ENCODE data around the gene DSC1. TPM values are rescaled to one million over a fixed set of nuclear protein-coding genes. Genes with fewer than 3 reads are reported as not detected.

Gene DSC1
- total RNA-seq, 3 donors from 2014 or later: 0.07 TPM; not detected in 2

GRCh38 chr18:31102941-31103340, 59.7 kb downstream of the DSC1 start:
- H3K9me3 ChIP-seq: no peaks in the 10 kb centered on the region
- intact Hi-C loops (cut with DNase I, micrococcal nuclease): loop anchor here in 1 of 2 donors (5.0 kb wide), 1 partner anchor 99 kb away; no protein-coding TSS in a partner anchor

DNA sequence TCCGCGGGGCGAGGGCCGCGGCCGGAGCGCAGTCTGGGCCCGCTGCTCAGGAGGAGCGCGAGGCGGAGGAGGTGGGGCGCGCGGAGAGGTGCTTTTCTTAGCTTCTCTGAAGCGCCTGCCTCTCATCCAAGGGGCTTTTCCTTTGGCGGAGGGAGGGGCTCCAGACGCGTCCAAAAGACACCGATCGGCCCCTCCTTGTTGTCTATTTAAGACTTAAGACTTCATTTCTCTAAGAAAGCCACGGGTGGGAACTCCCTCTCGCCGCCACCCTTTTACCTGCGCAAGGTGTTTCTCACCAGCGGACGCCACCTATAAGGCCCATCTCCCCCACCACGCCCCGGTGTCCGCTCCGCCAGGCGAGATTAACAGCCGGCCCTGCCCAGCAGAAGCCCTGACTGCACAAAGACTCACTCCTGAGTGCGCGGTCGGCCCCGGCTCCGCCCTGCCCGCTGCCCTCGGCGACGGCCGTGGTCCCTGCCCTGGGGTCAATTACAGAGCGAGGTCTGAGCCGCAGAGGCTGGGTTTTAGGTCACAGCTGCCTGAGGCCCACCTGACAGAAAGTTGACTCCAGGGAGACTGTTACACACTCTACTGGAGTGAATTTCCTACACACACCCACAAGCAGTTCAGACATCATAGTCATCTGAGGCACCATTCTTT, 60.5 kb downstream of the DSC1 start, which contains the start of gene DSC2:
Gene DSC2 (minus strand): TSS at position 397 of the 660 bp plus-strand sequence. CDS start 450 bp downstream, outside the sequence.
- peak; percentile 75 for ATAC-seq
- peak within 1 kb of the TSS; percentile 66 for H3K4me3 ChIP-seq
- peak; percentile 88 to 91 (median 89) for DNase-seq
- no peak for TF ChIP-seq CTCF (IDR thresholded peaks at IDR 0.05)
- no peaks in the 10 kb centered on the region for H3K36me3 ChIP-seq (ENCODE audit: low read depth)
- no peaks in the 10 kb centered on the region for H3K9me3 ChIP-seq
- H3K4me1 ChIP-seq (ENCODE audit: low read depth): peaks cover 11% of the 10 kb centered on the region
- intact Hi-C loops (cut with DNase I, micrococcal nuclease): loop anchor here in 1 of 2 donors (5.0 kb wide), 1 partner anchor 100 kb away; no protein-coding TSS in a partner anchor

More at GRCh38 chr18:31102941-31103340, 59.7 kb downstream of the DSC1 start:
- TF ChIP-seq CTCF (IDR thresholded peaks at IDR 0.05): no peak
- ATAC-seq: no peak
- no peak overlapping the region for H3K4me3 ChIP-seq
- H3K36me3 ChIP-seq (ENCODE audit: low read depth): no peaks in the 10 kb centered on the region
- no peak for DNase-seq
- H3K4me1 ChIP-seq (ENCODE audit: low read depth): peaks cover 11% of the 10 kb centered on the region

- DNase-seq: peak; percentile 81 to 88 (median 83)
- peak; percentile 80 for ATAC-seq
- Histone ChIP-seq H3K4me1 (ENCODE audit: low read depth) (peaks cover 11% of the 10 kb centered on the region), H3K9me3 (no peaks in the 10 kb centered on the region), H3K4me3 (peak overlapping the region; percentile 66), H3K36me3 (ENCODE audit: low read depth) (no peaks in the 10 kb centered on the region)
- intact Hi-C loops (cut with DNase I, micrococcal nuclease): loop anchor here in 1 of 2 donors (5.0 kb wide), 1 partner anchor 101 kb away; no protein-coding TSS in a partner anchor
- TF ChIP-seq CTCF (IDR thresholded peaks at IDR 0.05): no peak
These were observed 61.3 kb downstream of the DSC1 start for GRCh38 chr18:31101183-31102024.

- Histone ChIP-seq H3K36me3 (ENCODE audit: low read depth) (no peaks in the 10 kb centered on the region), H3K4me1 (ENCODE audit: low read depth) (peaks cover 11% of the 10 kb centered on the region), H3K4me3 (peak overlapping the region; percentile 66), H3K9me3 (no peaks in the 10 kb centered on the region)
- peak; percentile 37 for ATAC-seq
- peak; percentile 50 to 73 (median 62) for DNase-seq
- intact Hi-C loops (cut with DNase I, micrococcal nuclease): loop anchor here in 1 of 2 donors (5.0 kb wide), 1 partner anchor 102 kb away; no protein-coding TSS in a partner anchor
- TF ChIP-seq CTCF (IDR thresholded peaks at IDR 0.05): no peak
These were observed 62.0 kb downstream of the DSC1 start for GRCh38 chr18:31100436-31101182.
